GM23338 (cell line): ENCODE data around the gene CERT1. TPM values are rescaled to one million over a fixed set of nuclear protein-coding genes. Genes with fewer than 3 reads are reported as not detected.
A peak's percentile ranks its signal among the peaks of the same experiment; 100 is the strongest.

Source experiments
- ATAC-seq: fragments of 200-7000 bp; cut with Tn5 transposase; 3 replicates; pipeline ENCODE4 v1.9.1; 2020
- DNase-seq: peaks from one replicate; pipeline ENCODE4 v3.0.0-alpha.2; 2015; ENCODE audit warnings: low spot score
- H2AFZ ChIP-seq: fragments of 200-600 bp; sonication (generic); 2 replicates; pipeline ENCODE4 v1.8.0; 2016; ENCODE audit warnings: antibody characterized with exemption, mild to moderate bottlenecking, moderate library complexity
- H3F3A ChIP-seq: fragments of 200-600 bp; sonication (generic); replicated peaks from 2 replicates; pipeline ENCODE4 v1.8.0; 2017; ENCODE audit warnings: antibody characterized with exemption, mixed run types, low read depth
- H3K27ac ChIP-seq: fragments of 200-600 bp; sonication (generic); 2 replicates; pipeline ENCODE4 v1.6.1; 2016; ENCODE audit warnings: low read depth
- H3K27me3 ChIP-seq: fragments of 200-600 bp; sonication (generic); 2 replicates; pipeline ENCODE4 v1.8.0; 2016; ENCODE audit warnings: mild to moderate bottlenecking, mixed run types, moderate library complexity; ENCODE audit not compliant: insufficient read depth
- H3K36me3 ChIP-seq: fragments of 200-600 bp; sonication (generic); 2 replicates; pipeline ENCODE4 v1.8.0; 2016; ENCODE audit warnings: mild to moderate bottlenecking; ENCODE audit not compliant: insufficient read depth
- H3K4me1 ChIP-seq: fragments of 200-600 bp; sonication (generic); 2 replicates; pipeline ENCODE4 v1.8.0; 2016; ENCODE audit warnings: mild to moderate bottlenecking, moderate library complexity; ENCODE audit not compliant: insufficient read depth
- H3K4me2 ChIP-seq: fragments of 200-600 bp; sonication (generic); 2 replicates; pipeline ENCODE4 v1.7.1; 2017; ENCODE audit warnings: mixed run types
- H3K4me3 ChIP-seq: fragments of 200-600 bp; sonication (generic); 2 replicates; pipeline ENCODE4 v1.6.1; 2016; ENCODE audit warnings: mixed run types
- H3K79me2 ChIP-seq: fragments of 200-600 bp; sonication (generic); replicated peaks from 2 replicates; pipeline ENCODE4 v1.8.0; 2017; ENCODE audit warnings: mild to moderate bottlenecking; ENCODE audit not compliant: insufficient read depth
- H3K9me2 ChIP-seq: fragments of 200-600 bp; sonication (generic); 2 replicates; pipeline ENCODE4 v1.8.0; 2017; ENCODE audit not compliant: insufficient read depth
- H4K20me1 ChIP-seq: fragments of 200-600 bp; sonication (generic); replicated peaks from 2 replicates; pipeline ENCODE4 v1.8.0; 2017; ENCODE audit warnings: mild to moderate bottlenecking; ENCODE audit not compliant: insufficient read depth
- H3K27ac Mint-ChIP-seq: 2 replicates; pipeline ENCODE4 v1.8.0; 2020; ENCODE audit warnings: inconsistent platforms, mild to moderate bottlenecking, moderate library complexity, mixed read lengths
- H3K27me3 Mint-ChIP-seq: 3 replicates; pipeline ENCODE4 v1.8.0; 2022; ENCODE audit warnings: low read depth, mild to moderate bottlenecking, moderate library complexity, mixed read lengths, inconsistent platforms; ENCODE audit not compliant: insufficient read depth, poor library complexity
- H3K36me3 Mint-ChIP-seq: 3 replicates; pipeline ENCODE4 v1.8.0; 2021; ENCODE audit warnings: low read depth, mild to moderate bottlenecking, inconsistent platforms, moderate library complexity, mixed read lengths
- H3K4me1 Mint-ChIP-seq: 3 replicates; pipeline ENCODE4 v1.8.0; 2020; ENCODE audit warnings: mild to moderate bottlenecking, inconsistent platforms, mixed read lengths
- H3K4me3 Mint-ChIP-seq: 3 replicates; pipeline ENCODE4 v1.8.0; 2021; ENCODE audit warnings: moderate library complexity, mild to moderate bottlenecking, inconsistent platforms, mixed read lengths
- H3K9me3 Mint-ChIP-seq: 3 replicates; pipeline ENCODE4 v1.8.0; 2020; ENCODE audit warnings: moderate library complexity, mild to moderate bottlenecking, inconsistent platforms, mixed read lengths
- CREB1 ChIP-seq: fragments of 250-450 bp; sonication (Bioruptor Pico); IDR thresholded peaks from 2 replicates; pipeline ENCODE4 v1.5.0; 2020; ENCODE audit warnings: low read depth, mild to moderate bottlenecking, moderate library complexity
- EZH2 ChIP-seq: fragments of 200-600 bp; sonication (generic); IDR thresholded peaks from one replicate; pipeline ENCODE4 v1.8.0; 2017; ENCODE audit warnings: antibody characterized with exemption, mild to moderate bottlenecking, low read depth; ENCODE audit not compliant: unreplicated experiment
- JUNB ChIP-seq: IDR thresholded peaks from one replicate; pipeline ENCODE4 v1.6.1; 2016; ENCODE audit warnings: antibody characterized with exemption; ENCODE audit not compliant: unreplicated experiment
- POLR2AphosphoS5 ChIP-seq: IDR thresholded peaks from 2 replicates; pipeline ENCODE4 v1.6.1; 2016; ENCODE audit warnings: antibody characterized with exemption, low read depth
- REST ChIP-seq: IDR thresholded peaks from one replicate; pipeline ENCODE4 v1.6.1; 2018; ENCODE audit warnings: antibody characterized with exemption; ENCODE audit not compliant: unreplicated experiment
- STAT1 ChIP-seq: IDR thresholded peaks from one replicate; pipeline ENCODE4 v1.6.1; 2016; ENCODE audit warnings: antibody characterized with exemption; ENCODE audit not compliant: unreplicated experiment
- ZNF462 ChIP-seq: fragments of 250-450 bp; sonication (Bioruptor Pico); IDR thresholded peaks from 2 replicates; pipeline ENCODE4 v1.5.0; 2020; ENCODE audit warnings: mild to moderate bottlenecking, moderate library complexity
- polyA plus RNA-seq: library from polyadenylated mRNA; unstranded; fragments of >200 nt; fragmentation: Nextera tagmentation; extraction: Ambion mirVana; gene quantifications from 2 replicates; pipeline ENCODE4 v1.2.1, GENCODE V29; 2016
- total RNA-seq: library from RNA; depleted of rRNA; stranded (reverse); fragments of >200 nt; shearing (Covaris generic); gene quantifications from 2 replicates; pipeline ENCODE4 v1.2.3, GENCODE V29; 2014
- TF ChIP-seq, protein P1 (sequence below): IDR thresholded peaks from 2 replicates; pipeline ENCODE4 v1.6.1; 2016; ENCODE audit warnings: antibody characterized with exemption

The CERT1 gene
- total and polyA plus RNA-seq, 2 experiments from 2014 or later, result 36.5 to 40.7 TPM

DNA sequence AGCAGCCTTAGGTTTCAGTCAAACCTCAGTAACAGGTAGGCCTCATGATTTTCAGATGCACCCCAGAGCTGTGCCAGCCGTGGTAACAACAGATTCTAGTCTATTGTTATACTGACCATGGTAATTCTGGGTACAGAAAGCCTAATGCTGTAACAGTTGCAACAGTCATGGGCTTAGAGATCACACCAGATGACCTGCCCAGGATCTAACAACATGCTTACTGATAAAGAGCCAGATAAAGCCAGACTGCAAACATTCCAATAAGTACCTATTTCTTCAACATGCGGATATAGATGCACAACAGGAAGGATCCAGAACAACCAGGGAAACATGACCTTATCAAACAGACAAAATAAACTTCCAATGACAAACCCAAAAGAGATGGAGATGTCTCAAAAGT, 42.8 kb downstream of the CERT1 start (continued):
- TF ChIP-seq, protein P1, sequence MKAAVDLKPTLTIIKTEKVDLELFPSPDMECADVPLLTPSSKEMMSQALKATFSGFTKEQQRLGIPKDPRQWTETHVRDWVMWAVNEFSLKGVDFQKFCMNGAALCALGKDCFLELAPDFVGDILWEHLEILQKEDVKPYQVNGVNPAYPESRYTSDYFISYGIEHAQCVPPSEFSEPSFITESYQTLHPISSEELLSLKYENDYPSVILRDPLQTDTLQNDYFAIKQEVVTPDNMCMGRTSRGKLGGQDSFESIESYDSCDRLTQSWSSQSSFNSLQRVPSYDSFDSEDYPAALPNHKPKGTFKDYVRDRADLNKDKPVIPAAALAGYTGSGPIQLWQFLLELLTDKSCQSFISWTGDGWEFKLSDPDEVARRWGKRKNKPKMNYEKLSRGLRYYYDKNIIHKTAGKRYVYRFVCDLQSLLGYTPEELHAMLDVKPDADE, result no peak

GRCh38 chr5:75466006-75466716, 45.3 kb downstream of the CERT1 start:
- Mint-ChIP-seq H3K4me1 (peaks cover 39% of the 10 kb centered on the region), H3K27ac (no peak overlapping the region; the same call in 1 of the 2 replicates), H3K36me3 (peaks cover 12% of the 10 kb centered on the region; the same call in 2 of the 3 replicates), H3K27me3 (peaks cover 4% of the 10 kb centered on the region), H3K4me3 (no peak overlapping the region), H3K9me3 (peaks cover 6% of the 10 kb centered on the region; the same call in 1 of the 3 replicates)
- Histone ChIP-seq H3K9me2 (no peaks in the 10 kb centered on the region), H3F3A (no peaks in the 10 kb centered on the region), H3K79me2 (peaks cover 71% of the 10 kb centered on the region), H2AFZ (no peak overlapping the region), H3K27ac (no peak overlapping the region), H3K4me1 (peaks cover 33% of the 10 kb centered on the region), H3K4me2 (peak overlapping the region; percentile 49), H4K20me1 (0 out of 2 replicates have a peak, but pooled peaks cover 4% of the 10 kb centered on the region), H3K36me3 (no peaks in the 10 kb centered on the region), H3K27me3 (no peaks in the 10 kb centered on the region), H3K4me3 (no peak overlapping the region)
- ATAC-seq, result no peak
- no peak for DNase-seq
- no peak for TF ChIP-seq JUNB

- H4K20me1 ChIP-seq, result 0 out of 2 replicates have a peak, but pooled peaks cover 4% of the 10 kb centered on the region
- Mint-ChIP-seq H3K27me3 (peaks cover 4% of the 10 kb centered on the region), H3K4me3 (no peak overlapping the region), H3K36me3 (peaks cover 12% of the 10 kb centered on the region; the same call in 2 of the 3 replicates), H3K4me1 (peaks cover 46% of the 10 kb centered on the region), H3K9me3 (peaks cover 6% of the 10 kb centered on the region; the same call in 1 of the 3 replicates), H3K27ac (no peak overlapping the region)
- H3K4me3 ChIP-seq, result no peak overlapping the region
- DNase-seq (no peak), ATAC-seq (peak; percentile 24; the same call in 2 of the 3 replicates)
- no peak overlapping the region for H2AFZ ChIP-seq
- no peaks in the 10 kb centered on the region for H3K9me2 ChIP-seq
- H3K27me3 ChIP-seq, result no peaks in the 10 kb centered on the region
- peaks cover 71% of the 10 kb centered on the region for H3K79me2 ChIP-seq
- H3K36me3 ChIP-seq, result no peaks in the 10 kb centered on the region
- no peaks in the 10 kb centered on the region for H3F3A ChIP-seq
- H3K4me2 ChIP-seq, result peak overlapping the region; percentile 49
- H3K27ac ChIP-seq, result no peak overlapping the region
- peaks cover 39% of the 10 kb centered on the region for H3K4me1 ChIP-seq
- TF ChIP-seq POLR2AphosphoS5, result no peak
- no peak for TF ChIP-seq CREB1 (CRISPR knock-in tag)
- no peak for TF ChIP-seq STAT1
- TF ChIP-seq REST, result no peak
- no peak for TF ChIP-seq JUNB
- no peak for TF ChIP-seq ZNF462 (CRISPR knock-in tag)
- TF ChIP-seq EZH2, result no peak
Measured at GRCh38 chr5:75465480-75465879, 45.9 kb downstream of the CERT1 start.
